Measurements from ENCODE around the gene VAMP4. TPM values are rescaled to one million over a fixed set of nuclear protein-coding genes. Genes with fewer than 3 reads are reported as not detected.
"Not testable (repeated sequence)": the region's sequence is repeated elsewhere in the genome, so short reads cannot be mapped to it uniquely, and the experiment has no call there.

The VAMP4 gene
- total and polyA plus RNA-seq, 2 experiments from 2014 or later = 7.3 to 7.4 TPM

DNA sequence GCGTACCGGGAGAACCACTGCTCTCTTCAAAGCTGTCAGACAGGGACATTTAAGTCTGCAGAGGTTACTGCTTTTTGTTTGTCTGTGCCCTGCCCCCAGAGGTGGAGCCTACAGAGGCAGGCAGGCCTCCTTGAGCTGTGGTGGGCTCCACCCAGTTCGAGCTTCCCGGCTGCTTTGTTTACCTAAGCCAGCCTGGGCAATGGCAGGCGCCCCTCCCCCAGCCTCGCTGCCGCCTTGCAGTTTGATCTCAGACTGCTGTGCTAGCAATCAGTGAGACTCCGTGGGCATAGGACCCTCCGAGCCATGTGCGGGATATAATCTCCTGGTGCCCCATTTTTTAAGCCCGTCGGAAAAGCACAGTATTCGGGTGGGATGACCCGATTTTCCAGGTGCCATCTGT, 46.1 kb downstream of the VAMP4 start:
- peaks cover 40% of the 10 kb centered on the region for H3K9me3 Mint-ChIP-seq
- not testable (repeated sequence) for H4K20me1 ChIP-seq (replicated peaks; ENCODE audit: insufficient read depth); H3F3A ChIP-seq (replicated peaks; ENCODE audit: low read depth); H3K36me3 ChIP-seq (ENCODE audit: insufficient read depth); H3K27ac ChIP-seq (ENCODE audit: low read depth); H3K27ac Mint-ChIP-seq; H2AFZ ChIP-seq; H3K4me1 ChIP-seq (ENCODE audit: insufficient read depth); H3K4me1 Mint-ChIP-seq; H3K4me2 ChIP-seq; H3K27me3 ChIP-seq (ENCODE audit: insufficient read depth); H3K4me3 Mint-ChIP-seq; H3K27me3 Mint-ChIP-seq (ENCODE audit: insufficient read depth, low read depth, poor library complexity); H3K9me2 ChIP-seq (ENCODE audit: insufficient read depth); H3K4me3 ChIP-seq; H3K79me2 ChIP-seq (replicated peaks; ENCODE audit: insufficient read depth); DNase-seq (ENCODE audit: low spot score); ATAC-seq
- H3K36me3 Mint-ChIP-seq (ENCODE audit: low read depth) = peaks cover 22% of the 10 kb centered on the region

DNA sequence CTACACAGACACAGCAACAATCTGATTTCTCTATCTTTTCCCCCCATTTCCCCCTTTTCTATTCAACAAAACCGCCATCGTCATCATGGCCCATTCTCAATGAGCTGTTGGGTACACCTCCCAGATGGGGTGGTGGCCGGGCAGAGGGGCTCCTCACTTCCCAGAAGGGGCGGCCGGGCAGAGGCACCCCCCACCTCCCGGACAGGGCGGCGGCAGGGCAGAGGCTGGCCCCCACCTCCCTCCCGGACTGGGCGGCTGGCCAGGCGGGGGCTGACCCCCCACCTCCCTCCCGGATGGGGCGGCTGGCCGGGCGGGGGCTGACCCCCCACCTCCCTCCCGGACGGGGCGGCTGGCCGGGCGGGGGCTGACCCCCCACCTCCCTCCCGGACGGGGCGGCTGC, 48.3 kb downstream of the VAMP4 start:
- peaks cover 40% of the 10 kb centered on the region for H3K9me3 Mint-ChIP-seq
- not testable (repeated sequence) for H3K4me2 ChIP-seq

DNA sequence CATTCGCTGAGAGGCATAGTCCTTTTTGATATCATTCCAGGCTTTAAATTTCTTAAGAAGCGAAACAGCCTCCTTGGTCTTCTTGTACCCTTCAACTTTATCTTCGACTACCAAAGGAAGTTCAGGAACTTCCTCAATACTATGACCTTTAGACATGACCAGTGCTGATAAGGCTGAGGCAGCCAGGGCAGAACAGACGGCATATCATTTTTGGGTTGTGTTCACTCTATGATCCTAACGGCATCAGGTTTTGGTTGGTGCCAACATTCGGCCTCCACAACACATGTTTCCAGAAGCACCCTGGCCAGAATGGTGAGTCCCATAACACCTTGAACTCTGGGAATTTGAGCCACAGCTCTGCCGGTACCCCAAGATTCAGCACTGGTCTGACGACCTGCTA, 58.0 kb downstream of the VAMP4 start:
- H3K27me3 Mint-ChIP-seq (ENCODE audit: insufficient read depth, low read depth, poor library complexity) = peaks cover 3% of the 10 kb centered on the region
- no peaks in the 10 kb centered on the region for H3K36me3 Mint-ChIP-seq (ENCODE audit: low read depth)
- Histone ChIP-seq H3K4me2 (no peak overlapping the region), H3K27ac (ENCODE audit: low read depth) (no peak overlapping the region), H3K4me3 (no peak overlapping the region), H3K79me2 (replicated peaks; ENCODE audit: insufficient read depth) (no peaks in the 10 kb centered on the region), H3F3A (replicated peaks; ENCODE audit: low read depth) (no peaks in the 10 kb centered on the region), H3K27me3 (ENCODE audit: insufficient read depth) (no peaks in the 10 kb centered on the region), H3K4me1 (ENCODE audit: insufficient read depth) (no peaks in the 10 kb centered on the region), H2AFZ (no peak overlapping the region), H3K9me2 (ENCODE audit: insufficient read depth) (peaks cover 3% of the 10 kb centered on the region; the same call in 1 of the 2 replicates), H3K36me3 (ENCODE audit: insufficient read depth) (no peaks in the 10 kb centered on the region), H4K20me1 (replicated peaks; ENCODE audit: insufficient read depth) (no peaks in the 10 kb centered on the region)
- TF ChIP-seq ZNF331 (CRISPR knock-in tag; IDR thresholded peaks at IDR 0.05; ENCODE audit: low read depth) = no peak
- H3K4me1 Mint-ChIP-seq = no peaks in the 10 kb centered on the region
- no peak for DNase-seq (ENCODE audit: low spot score)
- ATAC-seq = no peak
- no peak overlapping the region for H3K27ac Mint-ChIP-seq
- H3K4me3 Mint-ChIP-seq = no peak overlapping the region
- H3K9me3 Mint-ChIP-seq = no peaks in the 10 kb centered on the region

More for the DNA sequence above, 48.3 kb downstream of the VAMP4 start:
- DNase-seq (ENCODE audit: low spot score); H4K20me1 ChIP-seq (replicated peaks; ENCODE audit: insufficient read depth); H3K4me1 Mint-ChIP-seq; H3K4me3 Mint-ChIP-seq; H3K79me2 ChIP-seq (replicated peaks; ENCODE audit: insufficient read depth); H3F3A ChIP-seq (replicated peaks; ENCODE audit: low read depth); H3K27ac ChIP-seq (ENCODE audit: low read depth); H3K4me1 ChIP-seq (ENCODE audit: insufficient read depth); H3K9me2 ChIP-seq (ENCODE audit: insufficient read depth); H3K4me3 ChIP-seq; H2AFZ ChIP-seq; H3K27ac Mint-ChIP-seq; H3K27me3 Mint-ChIP-seq (ENCODE audit: insufficient read depth, low read depth, poor library complexity); ATAC-seq; H3K27me3 ChIP-seq (ENCODE audit: insufficient read depth); H3K36me3 ChIP-seq (ENCODE audit: insufficient read depth): not testable (repeated sequence)
- peaks cover 22% of the 10 kb centered on the region for H3K36me3 Mint-ChIP-seq (ENCODE audit: low read depth)

DNA sequence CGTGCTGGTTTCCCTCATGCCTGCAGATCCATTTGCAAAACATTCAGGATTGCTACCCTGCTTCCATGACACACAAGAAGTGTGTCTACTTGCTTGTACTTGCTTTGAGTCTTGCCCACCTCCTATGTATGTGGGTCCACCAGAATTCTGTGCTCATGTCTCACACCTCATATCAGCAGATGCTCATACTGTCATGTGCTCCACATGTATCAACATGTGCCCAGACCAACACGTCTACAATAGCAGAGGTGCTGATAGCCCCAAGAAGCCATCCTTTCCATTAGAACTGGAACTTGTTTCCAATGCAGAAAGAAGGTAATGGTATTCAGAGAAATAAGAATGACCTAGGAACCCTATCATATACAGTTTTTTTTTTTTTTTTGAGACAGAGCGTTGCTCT, 61.5 kb downstream of the VAMP4 start:
- H3K27me3 Mint-ChIP-seq (ENCODE audit: insufficient read depth, low read depth, poor library complexity) = peaks cover 3% of the 10 kb centered on the region
- no peaks in the 10 kb centered on the region for H3K79me2 ChIP-seq (replicated peaks; ENCODE audit: insufficient read depth)
- H3K4me1 ChIP-seq (ENCODE audit: insufficient read depth) = no peaks in the 10 kb centered on the region
- no peaks in the 10 kb centered on the region for H3K4me1 Mint-ChIP-seq
- no peaks in the 10 kb centered on the region for H3K36me3 ChIP-seq (ENCODE audit: insufficient read depth)
- DNase-seq (ENCODE audit: low spot score) (no peak), ATAC-seq (no peak)
- no peaks in the 10 kb centered on the region for H3K36me3 Mint-ChIP-seq (ENCODE audit: low read depth)
- H4K20me1 ChIP-seq (replicated peaks; ENCODE audit: insufficient read depth) = no peaks in the 10 kb centered on the region
- no peak overlapping the region for H3K4me2 ChIP-seq
- H3K4me3 Mint-ChIP-seq = no peak overlapping the region
- H2AFZ ChIP-seq = no peak overlapping the region; the same call in 1 of the 2 replicates
- H3K9me2 ChIP-seq (ENCODE audit: insufficient read depth) = 0 out of 2 replicates have a peak, but pooled peaks cover 3% of the 10 kb centered on the region
- no peak overlapping the region for H3K27ac Mint-ChIP-seq
- H3K27ac ChIP-seq (ENCODE audit: low read depth) = no peak overlapping the region
- no peaks in the 10 kb centered on the region for H3K27me3 ChIP-seq (ENCODE audit: insufficient read depth)
- no peaks in the 10 kb centered on the region for H3F3A ChIP-seq (replicated peaks; ENCODE audit: low read depth)
- no peaks in the 10 kb centered on the region for H3K9me3 Mint-ChIP-seq
- H3K4me3 ChIP-seq = no peak overlapping the region
- no peak for TF ChIP-seq ZNF331 (CRISPR knock-in tag; IDR thresholded peaks at IDR 0.05; ENCODE audit: low read depth)
- no peak for TF ChIP-seq NANOG (IDR thresholded peaks at IDR 0.05; ENCODE audit: borderline replicate concordance)
- no peak for TF ChIP-seq EZH2 (IDR thresholded peaks at IDR 0.05; ENCODE audit: low read depth, unreplicated experiment)
- TF ChIP-seq, protein P1, sequence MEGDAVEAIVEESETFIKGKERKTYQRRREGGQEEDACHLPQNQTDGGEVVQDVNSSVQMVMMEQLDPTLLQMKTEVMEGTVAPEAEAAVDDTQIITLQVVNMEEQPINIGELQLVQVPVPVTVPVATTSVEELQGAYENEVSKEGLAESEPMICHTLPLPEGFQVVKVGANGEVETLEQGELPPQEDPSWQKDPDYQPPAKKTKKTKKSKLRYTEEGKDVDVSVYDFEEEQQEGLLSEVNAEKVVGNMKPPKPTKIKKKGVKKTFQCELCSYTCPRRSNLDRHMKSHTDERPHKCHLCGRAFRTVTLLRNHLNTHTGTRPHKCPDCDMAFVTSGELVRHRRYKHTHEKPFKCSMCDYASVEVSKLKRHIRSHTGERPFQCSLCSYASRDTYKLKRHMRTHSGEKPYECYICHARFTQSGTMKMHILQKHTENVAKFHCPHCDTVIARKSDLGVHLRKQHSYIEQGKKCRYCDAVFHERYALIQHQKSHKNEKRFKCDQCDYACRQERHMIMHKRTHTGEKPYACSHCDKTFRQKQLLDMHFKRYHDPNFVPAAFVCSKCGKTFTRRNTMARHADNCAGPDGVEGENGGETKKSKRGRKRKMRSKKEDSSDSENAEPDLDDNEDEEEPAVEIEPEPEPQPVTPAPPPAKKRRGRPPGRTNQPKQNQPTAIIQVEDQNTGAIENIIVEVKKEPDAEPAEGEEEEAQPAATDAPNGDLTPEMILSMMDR (conservative IDR thresholded peaks at IDR 0.05; ENCODE audit: low read depth in 2 of 2) = no peak
- TF ChIP-seq, protein P2, sequence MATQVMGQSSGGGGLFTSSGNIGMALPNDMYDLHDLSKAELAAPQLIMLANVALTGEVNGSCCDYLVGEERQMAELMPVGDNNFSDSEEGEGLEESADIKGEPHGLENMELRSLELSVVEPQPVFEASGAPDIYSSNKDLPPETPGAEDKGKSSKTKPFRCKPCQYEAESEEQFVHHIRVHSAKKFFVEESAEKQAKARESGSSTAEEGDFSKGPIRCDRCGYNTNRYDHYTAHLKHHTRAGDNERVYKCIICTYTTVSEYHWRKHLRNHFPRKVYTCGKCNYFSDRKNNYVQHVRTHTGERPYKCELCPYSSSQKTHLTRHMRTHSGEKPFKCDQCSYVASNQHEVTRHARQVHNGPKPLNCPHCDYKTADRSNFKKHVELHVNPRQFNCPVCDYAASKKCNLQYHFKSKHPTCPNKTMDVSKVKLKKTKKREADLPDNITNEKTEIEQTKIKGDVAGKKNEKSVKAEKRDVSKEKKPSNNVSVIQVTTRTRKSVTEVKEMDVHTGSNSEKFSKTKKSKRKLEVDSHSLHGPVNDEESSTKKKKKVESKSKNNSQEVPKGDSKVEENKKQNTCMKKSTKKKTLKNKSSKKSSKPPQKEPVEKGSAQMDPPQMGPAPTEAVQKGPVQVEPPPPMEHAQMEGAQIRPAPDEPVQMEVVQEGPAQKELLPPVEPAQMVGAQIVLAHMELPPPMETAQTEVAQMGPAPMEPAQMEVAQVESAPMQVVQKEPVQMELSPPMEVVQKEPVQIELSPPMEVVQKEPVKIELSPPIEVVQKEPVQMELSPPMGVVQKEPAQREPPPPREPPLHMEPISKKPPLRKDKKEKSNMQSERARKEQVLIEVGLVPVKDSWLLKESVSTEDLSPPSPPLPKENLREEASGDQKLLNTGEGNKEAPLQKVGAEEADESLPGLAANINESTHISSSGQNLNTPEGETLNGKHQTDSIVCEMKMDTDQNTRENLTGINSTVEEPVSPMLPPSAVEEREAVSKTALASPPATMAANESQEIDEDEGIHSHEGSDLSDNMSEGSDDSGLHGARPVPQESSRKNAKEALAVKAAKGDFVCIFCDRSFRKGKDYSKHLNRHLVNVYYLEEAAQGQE (IDR thresholded peaks at IDR 0.05; ENCODE audit: unreplicated experiment) = no peak
- TF ChIP-seq, protein P3, sequence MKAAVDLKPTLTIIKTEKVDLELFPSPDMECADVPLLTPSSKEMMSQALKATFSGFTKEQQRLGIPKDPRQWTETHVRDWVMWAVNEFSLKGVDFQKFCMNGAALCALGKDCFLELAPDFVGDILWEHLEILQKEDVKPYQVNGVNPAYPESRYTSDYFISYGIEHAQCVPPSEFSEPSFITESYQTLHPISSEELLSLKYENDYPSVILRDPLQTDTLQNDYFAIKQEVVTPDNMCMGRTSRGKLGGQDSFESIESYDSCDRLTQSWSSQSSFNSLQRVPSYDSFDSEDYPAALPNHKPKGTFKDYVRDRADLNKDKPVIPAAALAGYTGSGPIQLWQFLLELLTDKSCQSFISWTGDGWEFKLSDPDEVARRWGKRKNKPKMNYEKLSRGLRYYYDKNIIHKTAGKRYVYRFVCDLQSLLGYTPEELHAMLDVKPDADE (IDR thresholded peaks at IDR 0.05) = no peak
- no peak for TF ChIP-seq EZH2phosphoT487 (IDR thresholded peaks at IDR 0.05; ENCODE audit: unreplicated experiment)
- no peak for TF ChIP-seq ZNF114 (CRISPR knock-in tag; IDR thresholded peaks at IDR 0.05)
- TF ChIP-seq STAT1 (IDR thresholded peaks at IDR 0.05; ENCODE audit: unreplicated experiment) = no peak

All from GM23338 (cell line).